Upper lobe of right lung (tissue), 1 donor: Measurements from ENCODE around the gene UQCRHL. TPM values are rescaled to one million over a fixed set of nuclear protein-coding genes. Genes with fewer than 3 reads are reported as not detected.
A peak's percentile ranks its signal among the peaks of the same experiment; 100 is the strongest.

Experiments used
- ATAC-seq: fragments of 200-7000 bp; cut with Tn5 transposase; one replicate; pipeline ENCODE4 v1.9.1; 2020; ENCODE audit warnings: mild to moderate bottlenecking, moderate library complexity
- DNase-seq: peaks from one replicate; pipeline ENCODE4 v3.0.0-alpha.2; 2020
- H3K27ac ChIP-seq: fragments of 200-600 bp; one replicate; pipeline ENCODE4 v1.8.0; 2022
- H3K27me3 ChIP-seq: fragments of 200-600 bp; one replicate; pipeline ENCODE4 v1.8.0; 2022; ENCODE audit warnings: mild to moderate bottlenecking
- H3K36me3 ChIP-seq: fragments of 200-600 bp; one replicate; pipeline ENCODE4 v1.8.0; 2022
- H3K4me1 ChIP-seq: fragments of 200-600 bp; one replicate; pipeline ENCODE4 v1.8.0; 2022
- H3K4me3 ChIP-seq: fragments of 200-600 bp; one replicate; pipeline ENCODE4 v1.8.0; 2022; ENCODE audit warnings: mild to moderate bottlenecking
- H3K9me3 ChIP-seq: fragments of 200-600 bp; one replicate; pipeline ENCODE4 v1.8.0; 2022
- intact Hi-C: fragments of 100-400 bp; cut with DNase I; formaldehyde crosslinking; loops from one replicate; pipeline ENCODE4 v1.11.0; 2022
- total RNA-seq: library from RNA; stranded (reverse); fragmentation: NEBNext Ultra II Directional; extraction: Animal tissue kit (Norgen Biotek cat#: 25700); gene quantifications from one replicate; pipeline ENCODE4 v1.2.1, GENCODE V29; 2021
- TF ChIP-seq, protein P1 (sequence below): fragments of 200-600 bp; IDR thresholded peaks from one replicate; pipeline ENCODE4 v1.8.0; 2022; ENCODE audit warnings: antibody characterized with exemption
- donor health status: DM: no; HTN: yes; CAD: no; lungs with severe emphysema.

The UQCRHL gene
- total RNA-seq, 1 donor from 2014 or later = 0.93 TPM

DNA sequence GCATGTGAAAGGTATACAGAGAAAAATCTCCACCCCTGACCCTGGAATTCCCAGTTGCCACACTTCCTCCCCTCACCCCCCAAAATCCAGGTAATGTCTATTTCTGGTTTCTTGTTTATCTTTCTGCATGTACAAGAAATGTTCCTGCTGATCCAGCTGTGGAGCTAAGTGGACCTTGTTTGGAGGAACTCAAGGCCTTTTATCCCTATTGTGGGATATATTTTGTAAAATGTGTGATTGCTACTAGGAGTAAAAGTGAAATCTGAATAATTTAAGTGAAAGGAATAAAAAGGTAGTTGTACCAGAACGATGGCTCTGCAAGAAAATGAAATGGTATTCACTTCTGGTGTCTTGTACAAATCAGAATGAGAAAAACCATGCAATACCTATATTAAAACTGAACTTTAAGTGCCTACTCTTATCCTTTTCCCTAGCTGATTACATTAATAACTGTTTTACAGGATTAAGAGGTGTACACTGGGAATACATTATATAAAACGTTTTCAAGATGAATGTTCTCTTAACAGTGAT is 43.1 kb upstream of the UQCRHL start:
- Histone ChIP-seq H3K9me3 (no peaks in the 10 kb centered on the region), H3K27ac (peak overlapping the region; percentile 94), H3K36me3 (no peaks in the 10 kb centered on the region), H3K4me3 (peak overlapping the region; percentile 92), H3K4me1 (peaks cover 42% of the 10 kb centered on the region), H3K27me3 (no peaks in the 10 kb centered on the region)
- ATAC-seq = no peak
- intact Hi-C loops = no loop called here
- TF ChIP-seq, protein P1, sequence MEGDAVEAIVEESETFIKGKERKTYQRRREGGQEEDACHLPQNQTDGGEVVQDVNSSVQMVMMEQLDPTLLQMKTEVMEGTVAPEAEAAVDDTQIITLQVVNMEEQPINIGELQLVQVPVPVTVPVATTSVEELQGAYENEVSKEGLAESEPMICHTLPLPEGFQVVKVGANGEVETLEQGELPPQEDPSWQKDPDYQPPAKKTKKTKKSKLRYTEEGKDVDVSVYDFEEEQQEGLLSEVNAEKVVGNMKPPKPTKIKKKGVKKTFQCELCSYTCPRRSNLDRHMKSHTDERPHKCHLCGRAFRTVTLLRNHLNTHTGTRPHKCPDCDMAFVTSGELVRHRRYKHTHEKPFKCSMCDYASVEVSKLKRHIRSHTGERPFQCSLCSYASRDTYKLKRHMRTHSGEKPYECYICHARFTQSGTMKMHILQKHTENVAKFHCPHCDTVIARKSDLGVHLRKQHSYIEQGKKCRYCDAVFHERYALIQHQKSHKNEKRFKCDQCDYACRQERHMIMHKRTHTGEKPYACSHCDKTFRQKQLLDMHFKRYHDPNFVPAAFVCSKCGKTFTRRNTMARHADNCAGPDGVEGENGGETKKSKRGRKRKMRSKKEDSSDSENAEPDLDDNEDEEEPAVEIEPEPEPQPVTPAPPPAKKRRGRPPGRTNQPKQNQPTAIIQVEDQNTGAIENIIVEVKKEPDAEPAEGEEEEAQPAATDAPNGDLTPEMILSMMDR = no peak
- DNase-seq = no peak

DNA sequence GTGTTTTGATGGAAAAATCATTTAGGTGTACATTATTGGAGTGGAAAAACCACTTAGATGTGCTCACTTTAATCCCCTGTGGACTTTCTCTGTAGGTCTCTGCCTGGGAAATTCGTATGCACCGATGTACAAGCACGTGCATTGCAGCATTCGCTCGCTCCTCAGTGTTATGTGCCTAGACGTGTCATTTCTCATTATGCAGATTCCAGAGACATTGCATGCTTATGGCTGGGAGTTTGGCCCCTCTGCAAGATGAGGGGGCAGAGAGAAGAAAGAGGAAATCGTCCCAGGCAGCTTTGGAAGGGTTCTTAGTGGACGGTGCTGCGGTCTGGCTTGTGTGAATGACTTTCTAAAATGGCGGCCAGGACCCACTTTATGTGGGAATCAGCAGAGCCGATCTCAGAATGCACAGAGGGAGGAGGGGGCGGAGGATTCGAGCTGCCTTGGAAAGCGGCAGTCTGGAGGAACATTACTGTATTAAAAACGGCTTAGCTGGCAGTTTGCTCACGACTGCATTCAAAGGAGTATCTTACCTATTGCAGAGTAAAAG is 42.4 kb upstream of the UQCRHL start:
- no peak for DNase-seq
- TF ChIP-seq, protein P1 = no peak

DNA sequence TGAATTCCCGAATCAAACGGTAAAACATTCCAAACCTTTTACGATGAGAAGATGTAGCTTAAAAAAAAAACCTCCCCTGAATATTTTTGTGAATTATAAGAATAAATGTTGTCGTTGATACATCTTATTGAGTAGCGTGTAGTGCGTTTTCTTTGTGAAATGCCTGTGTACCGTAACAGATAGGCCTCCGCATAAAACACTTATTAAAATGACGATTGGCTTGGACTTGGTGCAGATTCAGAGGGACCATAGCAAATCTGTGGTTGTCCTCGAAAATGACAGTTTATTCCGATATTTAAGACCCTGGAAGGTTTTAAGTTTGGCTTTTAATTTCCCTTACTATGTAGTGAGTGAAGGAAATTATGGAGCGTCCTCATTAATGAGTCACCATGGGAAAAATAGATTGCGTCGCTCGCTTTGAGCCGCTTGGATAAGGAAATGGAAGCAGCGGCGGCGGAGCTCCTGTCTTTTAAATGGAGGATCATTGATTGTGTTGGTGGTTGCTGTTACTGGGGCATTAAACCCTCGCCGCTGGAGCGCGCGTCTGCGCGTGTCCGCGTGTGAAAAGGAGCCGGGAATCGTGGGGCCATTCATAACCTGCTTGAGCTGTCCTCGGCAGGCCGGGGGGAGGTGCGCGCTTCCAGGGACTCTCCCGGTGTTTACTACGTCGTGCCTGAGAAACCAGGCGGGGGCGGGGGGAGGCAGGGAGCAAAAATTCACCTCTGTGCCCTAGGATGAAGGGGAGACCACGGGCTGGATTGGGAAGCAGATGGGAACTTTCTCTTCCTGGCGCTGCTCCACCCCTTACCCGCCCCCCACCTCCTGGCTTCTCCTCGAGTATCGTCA is 41.7 kb upstream of the UQCRHL start:
- Histone ChIP-seq H3K27me3 (no peaks in the 10 kb centered on the region), H3K4me3 (peak overlapping the region; percentile 92), H3K27ac (peak overlapping the region; percentile 94), H3K36me3 (no peaks in the 10 kb centered on the region), H3K4me1 (peaks cover 42% of the 10 kb centered on the region), H3K9me3 (no peaks in the 10 kb centered on the region)
- intact Hi-C loops = no loop called here
- peak; percentile 46 for ATAC-seq
- TF ChIP-seq, protein P1 = no peak
- peak; percentile 92 for DNase-seq

More for the DNA sequence above, 42.4 kb upstream of the UQCRHL start:
- Histone ChIP-seq H3K4me3 (peak overlapping the region; percentile 92), H3K27me3 (no peaks in the 10 kb centered on the region), H3K4me1 (peaks cover 42% of the 10 kb centered on the region), H3K27ac (peak overlapping the region; percentile 94), H3K9me3 (no peaks in the 10 kb centered on the region), H3K36me3 (no peaks in the 10 kb centered on the region)
- peak; percentile 0 for ATAC-seq
- intact Hi-C loops = no loop called here

DNA sequence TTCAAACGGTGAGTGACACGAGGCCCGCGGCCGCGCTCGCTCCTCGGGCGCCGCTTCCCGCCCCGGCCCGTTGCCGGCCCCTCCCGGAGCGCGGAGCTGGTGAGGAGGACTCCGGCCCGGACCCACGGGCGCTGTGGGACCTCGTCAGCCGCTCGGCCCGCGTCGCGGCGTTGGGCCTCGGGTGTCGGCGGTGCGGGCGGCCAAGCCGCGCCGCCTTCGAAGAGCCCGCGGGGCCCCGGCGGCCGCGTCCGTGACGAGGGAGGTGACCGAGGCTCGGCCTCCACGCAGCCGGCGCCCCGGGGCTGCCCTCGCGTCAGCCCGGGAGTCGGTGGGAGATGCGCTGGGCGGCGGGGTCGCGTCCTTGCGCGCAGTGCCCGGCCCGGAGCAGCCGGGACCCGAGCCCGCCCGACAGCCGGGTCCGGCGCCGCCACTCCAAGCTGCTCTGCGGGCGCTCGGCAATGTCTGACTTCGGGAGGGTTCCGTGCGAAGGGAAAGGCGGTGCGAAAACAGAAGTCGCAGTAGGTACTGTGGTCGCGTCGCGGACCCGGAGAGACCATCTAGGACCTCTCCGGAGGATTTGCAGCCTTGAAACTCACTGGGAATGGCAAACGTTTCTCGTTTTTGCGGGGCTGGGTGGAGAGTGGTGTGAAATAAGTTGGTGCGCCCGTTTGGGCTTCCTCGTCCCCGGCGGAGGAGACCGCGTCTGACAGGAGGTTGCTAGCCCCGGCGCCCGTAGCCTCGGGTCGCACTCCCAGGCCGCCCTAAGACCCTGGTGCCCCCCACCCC is 40.9 kb upstream of the UQCRHL start:
- Histone ChIP-seq H3K27me3 (no peaks in the 10 kb centered on the region), H3K27ac (peak overlapping the region; percentile 94), H3K4me3 (peak overlapping the region; percentile 92), H3K4me1 (peaks cover 40% of the 10 kb centered on the region), H3K9me3 (no peaks in the 10 kb centered on the region), H3K36me3 (no peaks in the 10 kb centered on the region)
- peak; percentile 6 for ATAC-seq
- TF ChIP-seq, protein P1 = no peak
- intact Hi-C loops = no loop called here
- peak; percentile 80 for DNase-seq

DNA sequence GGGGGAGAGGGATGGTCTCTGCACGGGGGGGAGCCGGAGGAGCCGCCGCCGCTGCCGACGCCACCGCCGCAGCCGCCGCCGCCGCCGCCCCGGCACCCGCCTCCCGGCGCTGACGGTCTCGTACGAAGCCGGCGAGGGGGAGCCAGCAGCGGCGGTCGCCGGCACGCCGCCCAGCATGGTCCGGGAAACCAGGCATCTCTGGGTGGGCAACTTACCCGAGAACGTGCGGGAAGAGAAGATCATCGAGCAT is 40.4 kb upstream of the UQCRHL start:
- DNase-seq (no peak), ATAC-seq (no peak)
- Histone ChIP-seq H3K4me1 (peaks cover 34% of the 10 kb centered on the region), H3K9me3 (no peaks in the 10 kb centered on the region), H3K4me3 (peak overlapping the region; percentile 92), H3K36me3 (no peaks in the 10 kb centered on the region), H3K27ac (peak overlapping the region; percentile 94), H3K27me3 (no peaks in the 10 kb centered on the region)
- TF ChIP-seq, protein P1 = no peak
- intact Hi-C loops = no loop called here
